NCI-H1092 (cell line): ENCODE data around the gene GSTM3.
"Not testable (repeated sequence)": the region's sequence is repeated elsewhere in the genome, so short reads cannot be mapped to it uniquely, and the experiment has no call there.

ENCODE experiments used
- DNase-seq: peaks from one replicate; lab custom pipeline; 2025; lab: John Stamatoyannopoulos, UW

GSTM3 gene

GRCh38 chr1:109726728-109727373 is 14.0 kb downstream of the GSTM3 start:
- DNase-seq: no peak

DNA sequence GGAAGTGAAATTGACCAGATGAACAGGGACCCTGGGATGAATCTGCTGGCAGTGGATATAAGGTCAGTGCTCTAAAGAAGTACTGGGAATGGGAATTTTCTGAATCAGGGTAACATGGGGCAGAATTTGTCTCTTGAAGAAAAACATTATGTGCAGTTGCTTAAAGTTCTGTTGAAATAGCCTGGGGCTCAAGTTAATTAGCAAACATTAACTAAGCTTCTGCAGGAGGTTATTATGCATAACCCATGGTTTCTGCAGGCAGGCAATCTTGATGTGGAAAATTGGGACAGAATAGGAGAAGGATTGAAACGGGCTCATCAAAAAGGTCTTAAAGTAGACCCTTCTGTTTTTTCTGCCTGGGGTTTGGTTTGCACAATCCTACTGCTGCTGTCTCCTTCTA is 14.8 kb downstream of the GSTM3 start:
- no peak for DNase-seq

GRCh38 chr1:109725510-109725909 is 15.3 kb downstream of the GSTM3 start:
- no peak for DNase-seq

DNA sequence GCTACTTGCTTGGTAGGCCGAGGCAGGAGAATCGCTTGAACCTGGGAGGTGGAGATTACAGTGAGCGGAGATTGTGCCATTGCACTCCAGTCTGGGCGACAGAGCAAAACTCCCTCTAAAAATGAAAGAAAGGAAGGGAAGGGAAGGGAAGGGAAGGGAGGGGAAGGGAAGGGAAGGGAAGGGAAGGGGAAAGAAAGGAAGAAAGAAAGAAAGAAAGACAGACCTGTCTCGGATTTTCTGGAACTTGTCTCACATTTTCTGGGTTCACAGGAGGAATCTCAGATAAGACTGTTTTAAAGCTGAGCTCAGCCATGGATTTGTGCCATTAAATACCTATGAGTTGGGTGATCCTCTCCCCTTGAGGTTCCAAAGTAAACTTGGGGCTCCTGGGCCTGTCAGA is 15.9 kb downstream of the GSTM3 start:
- DNase-seq: no peak

DNA sequence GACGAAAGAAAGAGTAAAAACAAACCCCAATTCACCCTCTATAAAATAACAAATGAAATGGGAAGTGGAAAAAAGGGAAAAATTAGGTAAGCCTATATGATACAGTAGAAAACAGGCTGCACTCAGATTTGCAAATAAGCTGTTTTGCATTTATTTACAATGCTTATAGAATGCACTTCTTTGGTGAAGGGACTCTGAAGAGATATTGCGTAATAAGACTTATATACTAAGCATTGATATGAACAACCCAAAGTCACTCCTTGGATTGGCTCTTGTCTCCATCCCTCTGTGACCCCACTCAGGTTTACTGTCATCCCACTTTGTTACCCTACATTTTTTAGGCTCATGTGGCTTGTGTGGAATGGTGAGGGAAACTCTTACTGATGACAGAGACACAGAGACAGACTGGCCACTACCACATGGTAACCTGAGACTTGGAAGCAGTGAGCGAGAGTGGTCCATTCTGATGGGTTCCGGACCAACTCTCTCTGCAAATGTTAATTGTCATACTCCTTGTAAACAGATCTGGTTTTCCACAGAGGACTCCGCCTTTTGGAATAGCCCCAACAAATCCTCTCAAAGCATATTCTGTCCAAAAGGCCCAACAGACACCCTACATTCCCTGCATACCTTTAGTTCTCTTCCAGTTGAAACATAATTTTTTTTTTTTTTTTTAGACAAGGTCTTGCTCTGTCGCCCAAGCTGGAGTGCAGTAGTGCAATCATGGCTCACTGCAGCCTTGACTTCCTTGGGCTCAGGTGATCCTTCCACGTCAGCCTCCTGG is 17.7 kb downstream of the GSTM3 start:
- DNase-seq: no peak

DNA sequence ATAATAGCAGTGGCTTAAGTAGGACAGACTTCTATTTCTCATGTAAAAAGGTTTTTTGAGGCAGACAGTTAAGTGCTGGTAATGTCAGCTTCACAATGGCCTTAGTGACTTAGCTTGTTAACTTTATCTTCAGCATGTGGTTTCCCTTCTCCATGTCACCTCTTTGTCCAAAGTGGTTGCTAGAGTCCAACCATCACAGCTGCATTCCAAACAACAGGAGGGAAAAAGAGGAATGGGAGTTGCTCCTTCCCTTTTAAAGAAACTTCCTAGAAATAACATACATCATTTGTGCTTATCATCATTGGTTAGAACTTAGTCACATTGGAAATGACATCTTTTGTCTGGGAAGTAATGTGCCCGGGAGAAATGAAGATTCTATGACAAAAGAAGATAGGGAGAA is 18.9 kb downstream of the GSTM3 start:
- no peak for DNase-seq

- DNase-seq: no peak
Measured at GRCh38 chr1:109721042-109721441, 19.8 kb downstream of the GSTM3 start.

- DNase-seq: no peak
Measured at GRCh38 chr1:109719337-109719837, 21.5 kb downstream of the GSTM3 start.

DNA sequence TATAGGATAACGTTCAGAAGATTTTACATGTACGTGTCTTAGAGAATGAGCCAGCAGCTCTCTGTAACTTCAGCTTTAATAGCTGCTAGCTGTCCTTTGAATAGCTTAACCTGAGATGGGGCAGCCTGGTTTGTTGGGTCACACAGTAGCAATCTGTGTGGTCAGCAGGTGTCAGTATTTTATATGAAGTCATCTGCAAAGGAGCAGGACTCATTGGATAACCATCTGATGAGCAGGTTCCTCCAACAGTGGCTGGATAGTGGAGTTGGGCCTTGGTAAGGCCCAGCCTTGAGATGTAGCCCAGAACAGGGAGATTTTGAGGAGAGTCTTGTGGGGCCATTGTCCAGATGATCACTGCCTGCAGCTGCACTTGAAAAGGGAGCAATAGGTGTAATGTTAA is 22.3 kb downstream of the GSTM3 start:
- no peak for DNase-seq

- DNase-seq: no peak
Measured at GRCh38 chr1:109717729-109718128, 23.1 kb downstream of the GSTM3 start.

GRCh38 chr1:109716570-109717090 is 24.2 kb downstream of the GSTM3 start:
- DNase-seq: no peak

DNA sequence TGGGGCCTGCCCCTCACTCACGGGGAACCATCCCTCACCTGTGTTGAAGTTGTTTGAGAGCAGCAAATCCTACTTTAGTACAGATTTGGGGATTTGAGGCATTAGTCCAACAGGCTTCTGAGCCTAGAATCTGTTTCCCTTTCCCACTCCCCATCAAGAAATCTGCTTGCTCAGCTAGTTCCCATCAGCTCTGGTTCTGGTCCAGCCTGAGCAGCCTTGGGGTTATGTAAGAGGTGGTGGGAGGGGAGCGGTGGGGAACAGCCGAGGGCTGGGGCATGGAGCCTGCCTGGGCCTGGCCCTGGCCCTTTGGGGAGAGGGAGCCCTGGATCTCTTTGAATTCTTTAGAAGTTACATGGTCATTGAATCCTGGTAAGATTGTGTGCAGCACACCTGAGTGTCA is 24.7 kb downstream of the GSTM3 start:
- no peak for DNase-seq

GRCh38 chr1:109714661-109715372 is 26.0 kb downstream of the GSTM3 start:
- no peak for DNase-seq

- no peak for DNase-seq
Measured at GRCh38 chr1:109713636-109714035, 27.2 kb downstream of the GSTM3 start.

DNA sequence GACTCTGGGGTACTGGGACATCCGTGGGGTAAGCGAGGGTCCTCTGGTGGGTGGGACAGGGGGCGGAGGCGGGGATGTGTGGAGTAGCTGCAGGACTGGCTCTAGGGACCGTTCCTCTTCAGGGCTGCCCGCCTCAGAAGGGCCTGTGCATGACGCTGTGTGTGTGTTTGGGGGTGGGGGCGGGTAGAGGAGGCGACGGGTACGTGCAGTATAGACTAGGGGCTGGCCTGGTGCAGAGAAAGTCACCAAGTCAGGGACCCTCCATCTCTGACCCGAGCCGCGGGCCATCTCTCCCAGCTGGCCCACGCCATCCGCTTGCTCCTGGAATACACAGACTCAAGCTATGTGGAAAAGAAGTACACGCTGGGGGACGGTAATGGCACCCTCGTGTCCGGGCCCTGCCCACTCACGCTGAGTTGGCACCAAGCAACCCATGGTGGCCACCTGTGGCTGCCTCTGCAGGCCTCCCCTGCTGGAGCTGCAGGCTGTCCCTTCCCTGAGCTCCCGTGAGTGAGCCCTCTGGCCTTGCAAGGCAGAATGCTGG is 28.4 kb downstream of the GSTM3 start:
- DNase-seq: no peak

DNA sequence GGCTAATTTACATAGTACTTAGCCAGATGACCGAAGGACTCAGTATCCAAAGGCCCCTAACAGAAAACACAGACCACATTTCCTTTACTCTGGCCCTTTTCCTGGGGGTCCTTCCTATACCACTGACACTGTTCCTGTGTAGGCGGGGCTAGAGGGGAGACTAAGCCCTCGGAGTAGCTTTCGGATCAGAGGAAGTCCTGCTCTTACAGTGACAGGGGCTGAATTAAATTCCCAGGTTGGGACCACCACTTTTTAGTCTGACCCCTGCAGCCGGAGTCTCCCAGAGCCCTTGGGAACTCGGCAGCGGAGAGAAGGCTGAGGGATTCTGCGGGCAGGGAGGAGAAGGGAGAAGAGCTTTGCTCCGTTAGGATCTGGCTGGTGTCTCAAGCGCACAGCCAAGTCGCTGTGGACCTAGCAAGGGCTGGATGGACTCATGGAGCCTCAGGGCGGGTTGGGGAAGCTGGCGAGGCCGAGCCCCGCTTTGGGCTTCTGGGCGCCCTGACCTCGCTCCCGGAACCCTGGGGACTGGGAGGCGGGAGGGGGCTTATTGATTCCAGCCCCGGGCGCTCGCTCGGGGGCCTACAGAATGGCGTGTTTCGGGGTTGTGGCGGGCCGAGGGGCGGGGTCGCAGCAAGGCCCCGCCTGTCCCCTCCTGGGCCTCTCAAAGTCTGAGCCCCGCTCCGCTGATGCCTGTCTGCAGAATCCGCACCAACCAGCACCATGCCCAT is 29.1 kb downstream of the GSTM3 start, which contains the start of gene GSTM5:
Gene GSTM5 (plus strand): TSS at position 659 of the 728 bp plus-strand sequence. CDS start 62 bp downstream, at position 721.
- DNase-seq: not testable (repeated sequence)

- not testable (repeated sequence) for DNase-seq
Measured at GRCh38 chr1:109709822-109710221, 31.0 kb downstream of the GSTM3 start.

DNA sequence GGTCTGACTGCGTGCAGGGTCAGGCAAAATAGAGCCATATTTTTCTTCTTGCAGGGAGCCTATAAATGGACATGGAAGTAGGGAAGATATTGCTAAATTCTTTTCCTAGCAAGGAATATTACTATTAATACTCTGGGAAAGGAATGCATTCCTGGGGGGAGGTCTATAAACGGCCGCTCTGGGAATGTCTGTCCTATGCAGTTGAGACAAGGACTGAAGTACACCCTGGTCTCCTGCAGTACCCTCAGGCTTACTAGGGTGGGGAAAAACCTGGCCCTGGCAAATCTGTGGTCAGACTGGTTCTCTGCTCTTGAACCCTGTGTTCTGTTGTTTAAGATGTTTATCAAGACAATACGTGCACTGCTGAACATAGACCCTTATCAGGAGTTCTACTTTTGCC is 31.9 kb downstream of the GSTM3 start:
- DNase-seq: not testable (repeated sequence)

DNA sequence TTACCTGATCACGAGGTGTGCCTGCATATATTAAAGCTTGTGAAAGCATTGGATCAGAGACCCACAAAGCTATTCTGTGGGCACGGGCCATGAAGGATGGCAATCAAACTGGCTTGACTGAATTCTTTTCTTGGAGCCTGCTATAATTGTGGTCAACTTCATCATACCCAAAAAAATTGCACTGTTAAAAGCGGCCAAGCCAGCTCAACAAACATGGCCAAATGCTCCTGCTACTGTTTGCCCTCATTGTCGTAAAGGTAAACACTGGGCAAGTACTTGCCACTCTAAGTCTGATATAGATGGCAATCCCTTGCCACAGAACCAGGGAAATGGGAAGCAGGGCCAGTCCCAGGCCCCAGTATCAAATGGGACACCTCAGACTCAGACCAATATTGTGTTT is 35.4 kb downstream of the GSTM3 start:
- DNase-seq: no peak

DNA sequence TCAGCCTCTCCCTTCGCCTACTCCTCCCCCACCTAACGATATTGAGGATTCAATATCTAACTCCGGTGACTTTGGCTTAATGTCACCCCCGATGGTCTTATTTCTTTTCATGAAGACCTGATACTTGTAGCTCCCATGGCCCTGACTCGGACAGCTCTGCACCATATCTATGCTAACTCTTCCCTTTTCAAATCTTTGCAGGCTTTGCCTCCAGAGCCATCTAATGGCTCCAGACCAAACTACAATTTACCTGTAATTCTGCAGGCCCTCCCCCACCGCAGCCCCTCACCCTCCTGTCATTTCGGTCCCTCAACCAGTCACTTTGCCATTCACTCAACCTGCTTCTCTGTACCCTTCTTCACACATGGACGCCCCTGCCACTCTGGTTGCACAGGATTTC is 36.7 kb downstream of the GSTM3 start:
- no peak for DNase-seq

GRCh38 chr1:109702940-109703339 is 37.9 kb downstream of the GSTM3 start:
- DNase-seq: not testable (repeated sequence)
